Liver (tissue), 9 donors: ENCODE measurements around the gene EXOSC5. TPM values are rescaled to one million over a fixed set of nuclear protein-coding genes. Genes with fewer than 3 reads are reported as not detected.

ENCODE experiments used
- DNase-seq: peaks from one replicate; pipeline ENCODE4 v3.0.0-alpha.2; 2017; ENCODE audit warnings: low spot score
- H3K27ac ChIP-seq, 2 donors: one replicate each; pipeline ENCODE4 v1.7.0; 2013; ENCODE audit warnings: inconsistent platforms in 2 of 2, low read length in 2 of 2, control low read depth in 1 of 2, low read depth in 1 of 2, mild to moderate bottlenecking in 1 of 2
- H3K27me3 ChIP-seq, 4 donors: one replicate each; pipeline versions ENCODE4 v1.6.1 to v1.7.0; 2013; ENCODE audit warnings: low read length in 3 of 4, inconsistent platforms in 1 of 4, mild to moderate bottlenecking in 1 of 4, moderate library complexity in 1 of 4; ENCODE audit not compliant: control insufficient read depth in 4 of 4, insufficient read depth in 4 of 4
- H3K36me3 ChIP-seq, 4 donors: one replicate each; pipeline versions ENCODE4 v1.6.1 to v1.7.0; 2013; ENCODE audit warnings: low read length in 3 of 4, mild to moderate bottlenecking in 3 of 4, low read depth in 1 of 4, moderate library complexity in 1 of 4; ENCODE audit not compliant: control insufficient read depth in 4 of 4, insufficient read depth in 3 of 4
- H3K4me1 ChIP-seq, 4 donors: one replicate each; pipeline versions ENCODE4 v1.6.1 to v1.7.0; 2013; ENCODE audit warnings: low read length in 3 of 4, mild to moderate bottlenecking in 3 of 4, moderate library complexity in 1 of 4; ENCODE audit not compliant: control insufficient read depth in 4 of 4, insufficient read depth in 4 of 4
- H3K4me3 ChIP-seq, 3 donors: one replicate each; pipeline versions ENCODE4 v1.6.1 to v1.7.0; 2013; ENCODE audit warnings: low read length in 3 of 3, control low read depth in 1 of 3, low read depth in 1 of 3, mild to moderate bottlenecking in 1 of 3
- H3K9ac ChIP-seq, 2 donors: one replicate each; pipeline ENCODE4 v1.7.0; 2013; ENCODE audit warnings: low read length in 2 of 2, mild to moderate bottlenecking in 2 of 2, moderate library complexity in 2 of 2, control low read depth in 1 of 2, low read depth in 1 of 2
- H3K9me3 ChIP-seq, 4 donors: one replicate each; pipeline versions ENCODE4 v1.6.1 to v1.7.0; 2013; ENCODE audit warnings: low read length in 3 of 4; ENCODE audit not compliant: control insufficient read depth in 4 of 4
- ATF3 ChIP-seq: IDR thresholded peaks from 2 replicates; pipeline ENCODE4 v1.6.1; 2016; ENCODE audit warnings: antibody characterized with exemption
- CTCF ChIP-seq: fragments of 150-350 bp; IDR thresholded peaks from 2 replicates; pipeline ENCODE4 v1.5.1; 2017; ENCODE audit warnings: improper control_type of control experiment, low read depth, low read length; ENCODE audit not compliant: missing input control
- FOXA2 ChIP-seq: IDR thresholded peaks from 2 replicates; pipeline ENCODE4 v1.6.1; 2016; ENCODE audit warnings: antibody characterized with exemption
- GABPA ChIP-seq, 2 donors: IDR thresholded peaks in 1 of 2; conservative IDR thresholded peaks in 1 of 2; 2 replicates each; pipeline ENCODE4 v1.6.1; 2016; ENCODE audit warnings: antibody characterized with exemption in 2 of 2, mild to moderate bottlenecking in 1 of 2, moderate library complexity in 1 of 2
- HNF4A ChIP-seq, 2 donors: conservative IDR thresholded peaks; 2 replicates each; pipeline ENCODE4 v1.6.1; 2016; ENCODE audit warnings: antibody characterized with exemption in 2 of 2, mild to moderate bottlenecking in 2 of 2
- HNF4G ChIP-seq: IDR thresholded peaks from 2 replicates; pipeline ENCODE4 v1.6.1; 2016; ENCODE audit warnings: antibody characterized with exemption
- JUND ChIP-seq, 2 donors: IDR thresholded peaks; 2 replicates each; pipeline ENCODE4 v1.6.1; 2016; ENCODE audit warnings: antibody characterized with exemption in 2 of 2
- NR2F2 ChIP-seq: IDR thresholded peaks from 2 replicates; pipeline ENCODE4 v1.6.1; 2016; ENCODE audit warnings: antibody characterized with exemption
- REST ChIP-seq: IDR thresholded peaks from 2 replicates; pipeline ENCODE4 v1.6.1; 2016; ENCODE audit warnings: antibody characterized with exemption, mild to moderate bottlenecking
- RXRA ChIP-seq, 2 donors: IDR thresholded peaks; 2 replicates each; pipeline ENCODE4 v1.6.1; 2017 to 2018; ENCODE audit warnings: antibody characterized with exemption in 2 of 2, mild to moderate bottlenecking in 1 of 2
- SP1 ChIP-seq: IDR thresholded peaks from 2 replicates; pipeline ENCODE4 v1.6.1; 2018; ENCODE audit warnings: antibody characterized with exemption, mild to moderate bottlenecking
- TAF1 ChIP-seq: conservative IDR thresholded peaks from 2 replicates; pipeline ENCODE4 v1.6.1; 2016; ENCODE audit warnings: antibody characterized with exemption, mild to moderate bottlenecking
- YY1 ChIP-seq: IDR thresholded peaks from 2 replicates; pipeline ENCODE4 v1.6.1; 2016; ENCODE audit warnings: antibody characterized with exemption, mild to moderate bottlenecking
- ZBTB33 ChIP-seq: IDR thresholded peaks from 2 replicates; pipeline ENCODE4 v1.6.1; 2016; ENCODE audit warnings: antibody characterized with exemption
- WGBS: extraction: QIAGEN DNeasy Blood & Tissue Kit; methylation state at CpG from one replicate; pipeline ENCODE4 v1.1.7; 2013; 5-methylcytosine and 5-hydroxymethylcytosine counted together
- polyA plus RNA-seq, 2 donors: library from polyadenylated mRNA; stranded (reverse) in 1 of 2; unstranded in 1 of 2; fragments of 200-250 nt in 1 of 2; fragments of >200 nt in 1 of 2; fragmentation: Nextera tagmentation in 1 of 2; extraction: Ambion mirVana in 1 of 2; gene quantifications; one replicate each; pipeline versions ENCODE4 v1.2.1 to v1.2.3, GENCODE V29; 2013 to 2015
- total RNA-seq, 2 donors: library from RNA; depleted of rRNA; stranded (reverse); fragments of >200 nt; gene quantifications; one replicate each; pipeline ENCODE4 v1.2.3, GENCODE V29; 2014
- donor health status: healthy.
- donor health status: healthy.
- donor health status: healthy.
- donor health status: healthy.
- donor health status: healthy.

The EXOSC5 gene
- total and polyA plus RNA-seq, 4 donors: 8.3 to 26.7 (median 18.9) TPM

GRCh38 chr19:41437944-41438574 is 40.9 kb upstream of the EXOSC5 start:
- TF ChIP-seq RXRA (IDR thresholded peaks at IDR 0.05): no peak
- TF ChIP-seq GABPA (IDR thresholded peaks at IDR 0.05 in 1 of 2, conservative IDR thresholded peaks at IDR 0.05 in 1 of 2): no peak
- TF ChIP-seq HNF4A (conservative IDR thresholded peaks at IDR 0.05): no peak
- TF ChIP-seq HNF4G: no peak
- TF ChIP-seq JUND (IDR thresholded peaks at IDR 0.05): no peak
- no peak for TF ChIP-seq CTCF
- no peak for TF ChIP-seq YY1
- no peak for TF ChIP-seq ZBTB33
- no peak for TF ChIP-seq ATF3
- no peak for TF ChIP-seq REST
- no peak for TF ChIP-seq TAF1
- TF ChIP-seq NR2F2: no peak
- TF ChIP-seq FOXA2: no peak
- no peak for TF ChIP-seq SP1
- Histone ChIP-seq H3K4me3 (no peak overlapping the region), H3K4me1 (peaks cover 0 to 13% (median 6%) of the 10 kb centered on the region in 4 donors), H3K27ac (no peak overlapping the region), H3K9ac (no peak overlapping the region), H3K9me3 (no peaks in the 10 kb centered on the region), H3K36me3 (peaks cover 0 to 10% (median 4%) of the 10 kb centered on the region in 4 donors), H3K27me3 (no peaks in the 10 kb centered on the region)
- 97% methylated on average over 7 of the region's 7 CpGs for WGBS
- DNase-seq: no peak

GRCh38 chr19:41436674-41436951 is 39.5 kb upstream of the EXOSC5 start:
- TF ChIP-seq REST (no peak), YY1 (no peak)
- DNase-seq: no peak
- Histone ChIP-seq H3K27me3 (no peaks in the 10 kb centered on the region), H3K9me3 (no peaks in the 10 kb centered on the region), H3K27ac (no peak overlapping the region), H3K4me1 (peaks cover 0 to 25% (median 14%) of the 10 kb centered on the region in 4 donors), H3K36me3 (peaks cover 0 to 16% (median 6%) of the 10 kb centered on the region in 4 donors), H3K9ac (no peak overlapping the region), H3K4me3 (no peak overlapping the region)
